Neural progenitor cell (in vitro differentiated cells): ENCODE measurements around the gene PLEKHA7. TPM values are rescaled to one million over a fixed set of nuclear protein-coding genes. Genes with fewer than 3 reads are reported as not detected.

Experiments used
- DNase-seq: peaks from one replicate; pipeline ENCODE4 v3.0.0-alpha.2; 2016; ENCODE audit warnings: low spot score
- H2AFZ ChIP-seq: fragments of 200-600 bp; sonication (generic); replicated peaks from 2 replicates; pipeline ENCODE4 v1.6.1; 2016; ENCODE audit warnings: antibody characterized with exemption
- H3F3A ChIP-seq: fragments of 200-600 bp; sonication (generic); 2 replicates; pipeline ENCODE4 v1.6.1; 2016; ENCODE audit warnings: antibody characterized with exemption, low read depth
- H3K27ac ChIP-seq: fragments of 200-600 bp; sonication (generic); 2 replicates; pipeline ENCODE4 v1.5.1; 2016; ENCODE audit warnings: mild to moderate bottlenecking
- H3K27me3 ChIP-seq: fragments of 200-600 bp; sonication (generic); 2 replicates; pipeline ENCODE4 v1.6.1; 2016; ENCODE audit warnings: mild to moderate bottlenecking, moderate library complexity
- H3K36me3 ChIP-seq: fragments of 200-600 bp; sonication (generic); 2 replicates; pipeline ENCODE4 v1.5.1; 2016
- H3K4me1 ChIP-seq: fragments of 200-600 bp; sonication (generic); 2 replicates; pipeline ENCODE4 v1.6.1; 2016; ENCODE audit warnings: mixed run types
- H3K4me2 ChIP-seq: fragments of 200-600 bp; sonication (generic); 2 replicates; pipeline ENCODE4 v1.6.1; 2016
- H3K4me3 ChIP-seq: fragments of 200-600 bp; sonication (generic); 2 replicates; pipeline ENCODE4 v1.5.1; 2016
- H3K79me2 ChIP-seq: fragments of 200-600 bp; sonication (generic); 2 replicates; pipeline ENCODE4 v1.6.1; 2016; ENCODE audit warnings: low read depth
- H3K9ac ChIP-seq: fragments of 200-600 bp; sonication (generic); 2 replicates; pipeline ENCODE4 v1.6.1; 2016
- H3K9me3 ChIP-seq: fragments of 200-600 bp; sonication (generic); 2 replicates; pipeline ENCODE4 v1.5.1; 2016; ENCODE audit warnings: low read depth
- H4K20me1 ChIP-seq: fragments of 200-600 bp; sonication (generic); 2 replicates; pipeline ENCODE4 v1.6.1; 2016; ENCODE audit warnings: low read depth
- H3K27ac Mint-ChIP-seq: 3 replicates; pipeline ENCODE4 v1.8.0; 2021; ENCODE audit warnings: mixed read lengths
- H3K27me3 Mint-ChIP-seq: 2 replicates; pipeline ENCODE4 v1.8.0; 2022; ENCODE audit warnings: low read depth, mild to moderate bottlenecking, inconsistent platforms, moderate library complexity, mixed read lengths; ENCODE audit not compliant: insufficient read depth
- H3K36me3 Mint-ChIP-seq: 3 replicates; pipeline ENCODE4 v1.8.0; 2021; ENCODE audit warnings: mixed read lengths
- H3K4me1 Mint-ChIP-seq: 3 replicates; pipeline ENCODE4 v1.8.0; 2021; ENCODE audit warnings: mixed read lengths
- H3K4me3 Mint-ChIP-seq: 3 replicates; pipeline ENCODE4 v1.8.0; 2021; ENCODE audit warnings: mild to moderate bottlenecking, moderate library complexity, mixed read lengths
- H3K9me3 Mint-ChIP-seq: 3 replicates; pipeline ENCODE4 v1.8.0; 2020; ENCODE audit warnings: mixed read lengths
- CTCF ChIP-seq: fragments of 200-600 bp; sonication (generic); IDR thresholded peaks from 2 replicates; pipeline ENCODE4 v1.5.1; 2017; ENCODE audit warnings: antibody characterized with exemption, mild to moderate bottlenecking
- EZH2 ChIP-seq: fragments of 200-600 bp; sonication (generic); IDR thresholded peaks from 2 replicates; pipeline ENCODE4 v1.6.1; 2017; ENCODE audit warnings: antibody characterized with exemption, mild to moderate bottlenecking, moderate library complexity
- EZH2phosphoT487 ChIP-seq: fragments of 200-600 bp; sonication (generic); IDR thresholded peaks from 2 replicates; pipeline ENCODE4 v1.6.1; 2017; ENCODE audit warnings: antibody characterized with exemption
- total RNA-seq: library from RNA; depleted of rRNA; stranded (reverse); fragments of >200 nt; gene quantifications from 2 replicates; pipeline ENCODE4 v1.2.3, GENCODE V29; 2015; ENCODE audit warnings: low replicate concordance

Gene PLEKHA7
- total RNA-seq, 1 donor from 2014 or later, result 20.3 TPM

GRCh38 chr11:16743478-16743877 is 270.7 kb downstream of the PLEKHA7 start:
- no peak overlapping the region for H3K27ac ChIP-seq
- H3K36me3 ChIP-seq, result peaks cover 35% of the 10 kb centered on the region
- H3K4me3 ChIP-seq, result no peak overlapping the region
- H3K27me3 Mint-ChIP-seq, result peaks cover 2% of the 10 kb centered on the region
- peaks cover 51% of the 10 kb centered on the region for H3K36me3 Mint-ChIP-seq
- peaks cover 83% of the 10 kb centered on the region for H4K20me1 ChIP-seq
- TF ChIP-seq CTCF (no peak), EZH2phosphoT487 (no peak), EZH2 (no peak)
- no peak overlapping the region for H3K4me3 Mint-ChIP-seq
- H3K9me3 Mint-ChIP-seq, result peaks cover 11% of the 10 kb centered on the region
- no peak overlapping the region for H3K27ac Mint-ChIP-seq
- H3K9ac ChIP-seq, result no peak overlapping the region
- no peak for DNase-seq
- H3K4me1 ChIP-seq, result peaks cover 10% of the 10 kb centered on the region
- peaks cover 12% of the 10 kb centered on the region for H3K4me1 Mint-ChIP-seq
- peak overlapping the region; percentile 23 for H3K4me2 ChIP-seq
- H3K27me3 ChIP-seq, result no peaks in the 10 kb centered on the region
- peaks cover 99% of the 10 kb centered on the region for H3K79me2 ChIP-seq
- no peaks in the 10 kb centered on the region for H3F3A ChIP-seq
- H2AFZ ChIP-seq, result no peak overlapping the region
- H3K9me3 ChIP-seq, result no peaks in the 10 kb centered on the region

GRCh38 chr11:16741473-16741872 is 272.7 kb downstream of the PLEKHA7 start:
- H3K4me1 ChIP-seq, result peaks cover 10% of the 10 kb centered on the region
- no peak overlapping the region for H3K4me3 Mint-ChIP-seq
- peaks cover 38% of the 10 kb centered on the region for H3K36me3 Mint-ChIP-seq
- TF ChIP-seq EZH2 (no peak), CTCF (no peak), EZH2phosphoT487 (no peak)
- no peak for DNase-seq
- peaks cover 11% of the 10 kb centered on the region for H3K9me3 Mint-ChIP-seq
- H3K9me3 ChIP-seq, result no peaks in the 10 kb centered on the region
- no peak overlapping the region for H3K27ac ChIP-seq
- H3K27me3 ChIP-seq, result no peaks in the 10 kb centered on the region
- no peak overlapping the region for H3K4me3 ChIP-seq
- H2AFZ ChIP-seq, result no peak overlapping the region
- H3K4me1 Mint-ChIP-seq, result peaks cover 15% of the 10 kb centered on the region
- H3K9ac ChIP-seq, result no peak overlapping the region
- no peak overlapping the region for H3K27ac Mint-ChIP-seq
- peaks cover 90% of the 10 kb centered on the region for H3K79me2 ChIP-seq
- peaks cover 69% of the 10 kb centered on the region for H4K20me1 ChIP-seq
- no peak overlapping the region for H3K4me2 ChIP-seq
- H3K36me3 ChIP-seq, result peaks cover 16% of the 10 kb centered on the region
- H3K27me3 Mint-ChIP-seq, result peaks cover 2% of the 10 kb centered on the region
- no peaks in the 10 kb centered on the region for H3F3A ChIP-seq

- H3K4me1 ChIP-seq, result peaks cover 9% of the 10 kb centered on the region
- no peaks in the 10 kb centered on the region for H3K9me3 ChIP-seq
- H2AFZ ChIP-seq, result peak overlapping the region; percentile 64
- H4K20me1 ChIP-seq, result peaks cover 46% of the 10 kb centered on the region
- TF ChIP-seq CTCF, result no peak
- no peak for TF ChIP-seq EZH2phosphoT487
- TF ChIP-seq EZH2, result no peak
- H3F3A ChIP-seq, result no peaks in the 10 kb centered on the region
- H3K36me3 ChIP-seq, result no peaks in the 10 kb centered on the region
- no peaks in the 10 kb centered on the region for H3K27me3 ChIP-seq
- Mint-ChIP-seq H3K27ac (no peak overlapping the region), H3K4me1 (peaks cover 10% of the 10 kb centered on the region), H3K27me3 (peaks cover 2% of the 10 kb centered on the region), H3K4me3 (no peak overlapping the region), H3K9me3 (peaks cover 11% of the 10 kb centered on the region), H3K36me3 (peaks cover 20% of the 10 kb centered on the region)
- peak overlapping the region; percentile 98 for H3K4me2 ChIP-seq
- DNase-seq, result peak; percentile 4
- peaks cover 68% of the 10 kb centered on the region for H3K79me2 ChIP-seq
- peak overlapping the region; percentile 99 for H3K9ac ChIP-seq
- peak overlapping the region; percentile 85 for H3K4me3 ChIP-seq
- H3K27ac ChIP-seq, result peak overlapping the region; percentile 85
Observed at GRCh38 chr11:16738947-16739815, 275.0 kb downstream of the PLEKHA7 start.
